Measurements from ENCODE around the gene KCTD13. TPM values are rescaled to one million over a fixed set of nuclear protein-coding genes. Genes with fewer than 3 reads are reported as not detected.

The KCTD13 gene
- total and polyA plus RNA-seq, 4 donors, result 15.0 to 26.2 (median 16.5) TPM

DNA sequence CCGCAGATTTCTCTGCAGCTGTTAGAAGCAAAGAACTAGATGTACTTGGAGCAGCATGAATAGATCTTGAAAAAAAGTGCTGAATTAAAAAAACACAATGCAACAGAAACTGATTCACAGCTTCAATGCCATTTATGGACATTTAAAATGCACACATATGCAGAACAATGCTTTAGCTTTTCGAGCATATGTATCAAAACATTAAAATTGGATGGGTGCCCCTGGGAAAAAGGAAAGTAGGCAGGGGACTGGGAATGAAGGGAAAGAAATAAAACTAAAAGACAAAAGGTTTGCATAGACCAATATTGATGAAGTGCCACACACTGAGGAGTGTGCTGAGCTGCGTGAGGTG lies 5.0 kb downstream of the KCTD13 start:
- Histone ChIP-seq H3K27me3 (ENCODE audit: control insufficient read depth in 3 of 3, insufficient read depth in 3 of 3, low read length in 2 of 3) (no peaks in the 10 kb centered on the region), H3K36me3 (ENCODE audit: control insufficient read depth in 4 of 4, insufficient read depth in 4 of 4, low read length in 4 of 4) (peaks cover 0 to 21% (median 5%) of the 10 kb centered on the region in 4 donors), H3K4me1 (ENCODE audit: control insufficient read depth in 5 of 5, insufficient read depth in 5 of 5, low read length in 5 of 5) (peaks cover 0 to 7% (median 5%) of the 10 kb centered on the region in 5 donors), H3K4me3 (no peak overlapping the region), H3K9ac (ENCODE audit: insufficient read depth in 1 of 2, low read length in 2 of 2) (no peak overlapping the region), H3K9me3 (ENCODE audit: control insufficient read depth in 4 of 4, insufficient read depth in 3 of 4, low read length in 3 of 4) (no peaks in the 10 kb centered on the region), H3K27ac (ENCODE audit: low read depth in 1 of 2, low read length in 1 of 2) (no peak overlapping the region)
- TF ChIP-seq, protein P1, sequence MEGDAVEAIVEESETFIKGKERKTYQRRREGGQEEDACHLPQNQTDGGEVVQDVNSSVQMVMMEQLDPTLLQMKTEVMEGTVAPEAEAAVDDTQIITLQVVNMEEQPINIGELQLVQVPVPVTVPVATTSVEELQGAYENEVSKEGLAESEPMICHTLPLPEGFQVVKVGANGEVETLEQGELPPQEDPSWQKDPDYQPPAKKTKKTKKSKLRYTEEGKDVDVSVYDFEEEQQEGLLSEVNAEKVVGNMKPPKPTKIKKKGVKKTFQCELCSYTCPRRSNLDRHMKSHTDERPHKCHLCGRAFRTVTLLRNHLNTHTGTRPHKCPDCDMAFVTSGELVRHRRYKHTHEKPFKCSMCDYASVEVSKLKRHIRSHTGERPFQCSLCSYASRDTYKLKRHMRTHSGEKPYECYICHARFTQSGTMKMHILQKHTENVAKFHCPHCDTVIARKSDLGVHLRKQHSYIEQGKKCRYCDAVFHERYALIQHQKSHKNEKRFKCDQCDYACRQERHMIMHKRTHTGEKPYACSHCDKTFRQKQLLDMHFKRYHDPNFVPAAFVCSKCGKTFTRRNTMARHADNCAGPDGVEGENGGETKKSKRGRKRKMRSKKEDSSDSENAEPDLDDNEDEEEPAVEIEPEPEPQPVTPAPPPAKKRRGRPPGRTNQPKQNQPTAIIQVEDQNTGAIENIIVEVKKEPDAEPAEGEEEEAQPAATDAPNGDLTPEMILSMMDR (IDR thresholded peaks at IDR 0.05; ENCODE audit: control extremely low read depth, extremely low read depth), result no peak
- DNase-seq, result no peak
- 84 to 95% methylated on average over 3 of the region's 3 CpGs for WGBS, 2 donors
- ATAC-seq (ENCODE audit: insufficient read depth, low FRiP score), result no peak

DNA sequence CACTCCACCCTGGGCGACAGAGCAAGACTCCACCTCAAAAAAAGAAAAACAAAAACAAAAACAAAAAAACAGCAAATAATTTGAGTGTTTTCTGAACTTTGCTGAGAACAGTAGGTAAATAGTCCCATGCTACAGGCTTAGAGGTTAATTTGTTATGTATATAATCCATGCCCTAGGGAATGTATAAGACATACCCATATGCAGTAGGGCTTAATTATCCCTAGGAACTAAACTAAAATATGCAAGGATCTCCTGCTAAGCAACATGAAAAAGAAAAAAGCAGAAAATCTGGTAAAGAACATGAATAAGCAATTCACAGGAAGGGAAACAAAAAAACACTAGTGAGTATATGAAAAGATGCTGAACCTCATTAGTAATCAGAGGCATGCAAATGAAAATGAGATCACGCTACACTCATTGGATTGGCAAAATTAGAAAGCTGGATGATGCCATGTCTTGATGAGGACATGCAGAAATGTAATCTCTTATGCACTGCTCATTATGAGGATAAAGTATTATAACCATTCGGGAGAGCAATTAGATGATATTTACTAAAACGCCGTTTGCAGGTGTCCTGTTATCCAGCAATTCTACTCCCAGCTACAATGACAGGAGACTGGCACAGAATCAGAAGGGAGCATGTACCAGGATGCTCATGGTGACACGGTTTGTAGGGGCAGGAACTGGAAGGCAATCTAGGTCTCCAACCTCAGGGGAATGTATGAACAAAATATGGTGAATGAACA lies 5.6 kb downstream of the KCTD13 start:
- no peak overlapping the region for H3K27ac ChIP-seq (ENCODE audit: low read depth in 1 of 2, low read length in 1 of 2)
- no peak overlapping the region for H3K4me3 ChIP-seq
- H3K9me3 ChIP-seq (ENCODE audit: control insufficient read depth in 4 of 4, insufficient read depth in 3 of 4, low read length in 3 of 4), result no peaks in the 10 kb centered on the region
- peaks cover 0 to 7% (median 5%) of the 10 kb centered on the region in 5 donors for H3K4me1 ChIP-seq (ENCODE audit: control insufficient read depth in 5 of 5, insufficient read depth in 5 of 5, low read length in 5 of 5)
- H3K9ac ChIP-seq (ENCODE audit: insufficient read depth in 1 of 2, low read length in 2 of 2), result no peak overlapping the region
- ATAC-seq (ENCODE audit: insufficient read depth, low FRiP score) (no peak), DNase-seq (no peak)
- H3K36me3 ChIP-seq (ENCODE audit: control insufficient read depth in 4 of 4, insufficient read depth in 4 of 4, low read length in 4 of 4), result peaks cover 0 to 21% (median 7%) of the 10 kb centered on the region in 4 donors
- 90 to 96% methylated on average over 6 of the region's 6 CpGs for WGBS, 2 donors
- no peaks in the 10 kb centered on the region for H3K27me3 ChIP-seq (ENCODE audit: control insufficient read depth in 3 of 3, insufficient read depth in 3 of 3, low read length in 2 of 3)
- TF ChIP-seq, protein P1 (IDR thresholded peaks at IDR 0.05; ENCODE audit: control extremely low read depth, extremely low read depth), result no peak

DNA sequence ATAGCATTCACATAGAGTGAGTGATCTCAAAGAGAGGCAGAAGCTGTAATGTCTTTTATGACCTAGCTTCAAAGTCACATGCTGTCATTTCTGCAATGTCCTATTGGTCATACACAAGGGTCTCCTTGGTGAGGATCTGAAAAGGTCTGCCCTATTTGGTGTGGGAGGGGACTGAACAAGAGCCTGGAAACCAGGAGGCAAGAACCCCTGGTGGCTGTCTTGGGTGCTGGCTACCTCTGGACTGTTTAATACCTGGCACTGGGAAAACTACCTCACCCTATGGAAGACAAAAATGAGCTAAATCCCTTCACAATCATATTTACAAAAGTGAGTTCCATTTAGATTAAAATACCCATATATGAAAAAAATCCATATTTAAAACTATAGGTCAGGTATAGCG lies 9.0 kb downstream of the KCTD13 start:
- 95 to 100% methylated on average over 1 of the region's 1 CpG for WGBS, 2 donors
- TF ChIP-seq, protein P1 (IDR thresholded peaks at IDR 0.05; ENCODE audit: control extremely low read depth, extremely low read depth), result no peak

More for the DNA sequence above, 9.0 kb downstream of the KCTD13 start:
- H3K27me3 ChIP-seq (ENCODE audit: control insufficient read depth in 3 of 3, insufficient read depth in 3 of 3, low read length in 2 of 3), result no peaks in the 10 kb centered on the region
- DNase-seq, result no peak
- no peak for ATAC-seq (ENCODE audit: insufficient read depth, low FRiP score)
- no peaks in the 10 kb centered on the region for H3K9me3 ChIP-seq (ENCODE audit: control insufficient read depth in 4 of 4, insufficient read depth in 3 of 4, low read length in 3 of 4)
- peaks cover 0 to 14% (median 6%) of the 10 kb centered on the region in 4 donors for H3K36me3 ChIP-seq (ENCODE audit: control insufficient read depth in 4 of 4, insufficient read depth in 4 of 4, low read length in 4 of 4)
- no peak overlapping the region for H3K9ac ChIP-seq (ENCODE audit: insufficient read depth in 1 of 2, low read length in 2 of 2)
- no peak overlapping the region for H3K27ac ChIP-seq (ENCODE audit: low read depth in 1 of 2, low read length in 1 of 2)
- no peak overlapping the region for H3K4me3 ChIP-seq
- H3K4me1 ChIP-seq (ENCODE audit: control insufficient read depth in 5 of 5, insufficient read depth in 5 of 5, low read length in 5 of 5), result no peaks in the 10 kb centered on the region

Measured in lung (tissue), 12 donors.